HCT116 (cell line): ENCODE measurements around the gene ABCC1. TPM values are rescaled to one million over a fixed set of nuclear protein-coding genes. Genes with fewer than 3 reads are reported as not detected.

ENCODE experiments used
- ATAC-seq: fragments of 200-7000 bp; cut with Tn5 transposase; 2 replicates; pipeline ENCODE4 v1.9.1; 2020; ENCODE audit warnings: mild to moderate bottlenecking, moderate library complexity
- BruUV-seq: library from RNA; stranded (reverse); fragments of 400-500 nt; replicated peaks from 2 replicates; lab custom pipeline; 2021; lab: Mats Ljungman, UMichigan
- CTCF ChIA-PET: fragments of 300-600 bp; sonication (Branson Sonifier 250); formaldehyde crosslinking; loops from one replicate; lab custom pipeline; 2021; ENCODE audit warnings: antibody characterized with exemption; lab: Charles Lee
- POLR2A ChIA-PET: fragments of 300-600, 350-600 bp; sonication (Branson Sonifier 250); formaldehyde crosslinking; loops from one replicate; lab custom pipeline; 2021; ENCODE audit warnings: antibody characterized with exemption; lab: Charles Lee
- RAD21 ChIA-PET, 2 experiments: fragments of 300-600 bp; sonication (Branson Sonifier 250); formaldehyde crosslinking; loops; one replicate each; lab custom pipeline; 2023; ENCODE audit warnings: low total read pairs in 2 of 2; ENCODE audit not compliant: uncharacterized antibody in 2 of 2, unreplicated experiment in 2 of 2, low non-redundant PET in 1 of 2; lab: Charles Lee
- DNase-seq: peaks from one replicate; pipeline ENCODE4 v3.0.0-alpha.2; 2010; ENCODE audit warnings: low read depth, low spot score
- H2AFZ ChIP-seq: fragments of 200-600 bp; shearing (Covaris generic), sonication (generic); 2 replicates; pipeline ENCODE4 v1.6.1; 2017; ENCODE audit warnings: low read depth, mixed run types, mixed read lengths, antibody characterized with exemption, low read length; ENCODE audit not compliant: poor library complexity, severe bottlenecking
- H3K27ac ChIP-seq: 2 replicates; pipeline ENCODE4 v1.5.1; 2012; ENCODE audit warnings: low read depth, low read length
- H3K27me3 ChIP-seq: fragments of 200-600 bp; sonication (generic); 2 replicates; pipeline ENCODE4 v1.6.1; 2016; ENCODE audit warnings: mixed run types, low read length, mixed read lengths; ENCODE audit not compliant: insufficient read depth
- H3K36me3 ChIP-seq, 2 experiments: fragments of 200-500 bp in 1 of 2; fragments of 200-600 bp in 1 of 2; sonication (Bioruptor generic) in 1 of 2; sonication (generic) in 1 of 2; 2 replicates each; pipeline versions ENCODE4 v1.5.1 to v1.6.1; 2014 to 2016; ENCODE audit warnings: low read length in 2 of 2, inconsistent platforms in 1 of 2, mixed read lengths in 1 of 2, mixed run types in 1 of 2; ENCODE audit not compliant: insufficient read depth in 2 of 2, control insufficient read depth in 1 of 2
- H3K4me1 ChIP-seq, 2 experiments: fragments of 200-600 bp in 1 of 2; sonication (generic) in 1 of 2; 2 replicates each; pipeline versions ENCODE4 v1.5.1 to v1.6.1; 2012 to 2017; ENCODE audit warnings: low read length in 2 of 2, inconsistent platforms in 1 of 2, mild to moderate bottlenecking in 1 of 2, mixed read lengths in 1 of 2, mixed run types in 1 of 2, moderate library complexity in 1 of 2; ENCODE audit not compliant: insufficient read depth in 2 of 2, control insufficient read depth in 1 of 2
- H3K4me2 ChIP-seq: fragments of 200-600 bp; sonication (generic); 2 replicates; pipeline ENCODE4 v1.6.1; 2017; ENCODE audit warnings: mixed run types, low read length, mixed read lengths
- H3K4me3 ChIP-seq, 2 experiments: fragments of 200-600 bp in 1 of 2; sonication (generic) in 1 of 2; replicated peaks in 1 of 2; 2 replicates each; pipeline ENCODE4 v1.5.1; 2011 to 2016; ENCODE audit warnings: low read length in 2 of 2, control low read depth in 1 of 2, low read depth in 1 of 2, mild to moderate bottlenecking in 1 of 2, mixed read lengths in 1 of 2, mixed run types in 1 of 2
- H3K79me2 ChIP-seq: fragments of 200-600 bp; sonication (generic); 2 replicates; pipeline ENCODE4 v1.6.1; 2017; ENCODE audit warnings: mild to moderate bottlenecking, mixed run types, low read length, moderate library complexity, mixed read lengths; ENCODE audit not compliant: insufficient read depth
- H3K9ac ChIP-seq: fragments of 200-600 bp; sonication (generic); 2 replicates; pipeline ENCODE4 v1.6.1; 2016; ENCODE audit warnings: low read length, mixed read lengths
- H3K9me2 ChIP-seq: fragments of 200-600 bp; sonication (generic), shearing (Covaris generic); 2 replicates; pipeline ENCODE4 v1.6.1; 2017; ENCODE audit warnings: mixed run types, mild to moderate bottlenecking, moderate library complexity; ENCODE audit not compliant: insufficient read depth
- H3K9me3 ChIP-seq, 2 experiments: fragments of 200-500 bp in 1 of 2; fragments of 200-600 bp in 1 of 2; sonication (Bioruptor generic) in 1 of 2; sonication (generic) in 1 of 2; 2 replicates each; pipeline ENCODE4 v1.6.1; 2014 to 2017; ENCODE audit warnings: low read length in 2 of 2, mixed read lengths in 2 of 2, inconsistent platforms in 1 of 2, low read depth in 1 of 2, mild to moderate bottlenecking in 1 of 2, mixed run types in 1 of 2, moderate library complexity in 1 of 2; ENCODE audit not compliant: control insufficient read depth in 1 of 2, insufficient read depth in 1 of 2
- H4K20me1 ChIP-seq: fragments of 200-600 bp; sonication (generic), shearing (Covaris generic); 2 replicates; pipeline ENCODE4 v1.6.1; 2017; ENCODE audit warnings: mixed run types, mild to moderate bottlenecking, moderate library complexity; ENCODE audit not compliant: insufficient read depth
- CEBPB ChIP-seq: IDR thresholded peaks from 2 replicates; pipeline ENCODE4 v1.6.1; 2012; ENCODE audit warnings: low read depth
- POLR2A ChIP-seq: IDR thresholded peaks from 2 replicates; pipeline ENCODE4 v1.7.0; 2011; ENCODE audit warnings: borderline replicate concordance; ENCODE audit not compliant: insufficient read depth, insufficient read length; ENCODE audit errors: extremely low read depth
- RAD21 ChIP-seq: IDR thresholded peaks from 2 replicates; pipeline ENCODE4 v1.6.1; 2012; ENCODE audit warnings: low read depth, mild to moderate bottlenecking
- REST ChIP-seq: IDR thresholded peaks from 2 replicates; pipeline ENCODE4 v1.6.1; 2012; ENCODE audit warnings: low read depth
- SIN3A ChIP-seq: IDR thresholded peaks from 2 replicates; pipeline ENCODE4 v1.6.1; 2012; ENCODE audit warnings: low read depth
- SP1 ChIP-seq: IDR thresholded peaks from 2 replicates; pipeline ENCODE4 v1.6.1; 2012; ENCODE audit warnings: low read depth
- SRF ChIP-seq: IDR thresholded peaks from 2 replicates; pipeline ENCODE4 v1.6.1; 2012; ENCODE audit warnings: low read depth
- TCF7L2 ChIP-seq: IDR thresholded peaks from 2 replicates; pipeline ENCODE4 v1.7.0; 2011; ENCODE audit warnings: borderline replicate concordance, inconsistent platforms; ENCODE audit not compliant: insufficient read depth, insufficient read length; ENCODE audit errors: extremely low read depth
- ZNF274 ChIP-seq: fragments of 200-500 bp; sonication (Bioruptor generic); IDR thresholded peaks from 2 replicates; pipeline ENCODE4 v1.6.1; 2014; ENCODE audit warnings: mild to moderate bottlenecking, low read depth, low read length, inconsistent platforms
- intact Hi-C: fragments of 100-400 bp; cut with micrococcal nuclease; formaldehyde crosslinking; loops from 2 replicates; pipeline ENCODE4 v1.10.0; 2022
- total RNA-seq: library from RNA; stranded (reverse); gene quantifications from one replicate; pipeline ENCODE4 v1.2.1, GENCODE V29; 2021; ENCODE audit not compliant: unreplicated experiment

ABCC1 gene
- total RNA-seq, 1 experiment from 2014 or later = 61.9 TPM

GRCh38 chr16:15983898-15984297, 34.5 kb downstream of the ABCC1 start (continued):
- no peak for TF ChIP-seq REST
- TF ChIP-seq SIN3A = no peak
- TF ChIP-seq TCF7L2 = no peak
- no peak for TF ChIP-seq SP1
- TF ChIP-seq SRF = no peak
- no peak for TF ChIP-seq RAD21
- no peak for TF ChIP-seq CEBPB
- no peak for TF ChIP-seq POLR2A
- TF ChIP-seq ZNF274 = no peak
- TF ChIP-seq, all 23 proteins: peak for 0

- BruUV-seq = no TSS peak
- TF ChIP-seq TCF7L2 = no peak
- TF ChIP-seq, all 23 proteins: peak for 0
- CTCF ChIA-PET = no interaction called here
- H3K4me1 ChIP-seq = peaks cover 29 to 47% of the 10 kb centered on the region in 2 experiments
- H3K9me3 ChIP-seq = peaks cover 15 to 22% of the 10 kb centered on the region in 2 experiments; a peak in 2 of 4 replicates
- no peak for ATAC-seq
- H3K4me3 ChIP-seq = no peak overlapping the region
- no peaks in the 10 kb centered on the region; the same call in 1 of the 2 replicates for H4K20me1 ChIP-seq
- no peak overlapping the region for H2AFZ ChIP-seq
- no peak overlapping the region for H3K4me2 ChIP-seq
- RAD21 ChIA-PET = no interaction called here
- H3K9ac ChIP-seq = no peak overlapping the region
- no peaks in the 10 kb centered on the region for H3K9me2 ChIP-seq
- H3K27me3 ChIP-seq = no peaks in the 10 kb centered on the region
- peaks cover 0 to 19% of the 10 kb centered on the region in 2 experiments; a peak in 1 of 4 replicates for H3K36me3 ChIP-seq
- no peak overlapping the region for H3K27ac ChIP-seq
- no peak for DNase-seq
- H3K79me2 ChIP-seq = peaks cover 99% of the 10 kb centered on the region
- intact Hi-C loops = no loop called here
- POLR2A ChIA-PET = no interaction called here
Observed at GRCh38 chr16:15985144-15985543, 35.7 kb downstream of the ABCC1 start.
